ENCODE results near the gene PCF11. TPM values are rescaled to one million over a fixed set of nuclear protein-coding genes. Genes with fewer than 3 reads are reported as not detected.
A peak's percentile ranks its signal among the peaks of the same experiment; 100 is the strongest.

PCF11 gene
- total and polyA plus RNA-seq, 2 of the 13 experiments (the other 11 are each of a cell fraction or from before 2014, with no cell fraction given) = 40.3 to 47.7 TPM

DNA sequence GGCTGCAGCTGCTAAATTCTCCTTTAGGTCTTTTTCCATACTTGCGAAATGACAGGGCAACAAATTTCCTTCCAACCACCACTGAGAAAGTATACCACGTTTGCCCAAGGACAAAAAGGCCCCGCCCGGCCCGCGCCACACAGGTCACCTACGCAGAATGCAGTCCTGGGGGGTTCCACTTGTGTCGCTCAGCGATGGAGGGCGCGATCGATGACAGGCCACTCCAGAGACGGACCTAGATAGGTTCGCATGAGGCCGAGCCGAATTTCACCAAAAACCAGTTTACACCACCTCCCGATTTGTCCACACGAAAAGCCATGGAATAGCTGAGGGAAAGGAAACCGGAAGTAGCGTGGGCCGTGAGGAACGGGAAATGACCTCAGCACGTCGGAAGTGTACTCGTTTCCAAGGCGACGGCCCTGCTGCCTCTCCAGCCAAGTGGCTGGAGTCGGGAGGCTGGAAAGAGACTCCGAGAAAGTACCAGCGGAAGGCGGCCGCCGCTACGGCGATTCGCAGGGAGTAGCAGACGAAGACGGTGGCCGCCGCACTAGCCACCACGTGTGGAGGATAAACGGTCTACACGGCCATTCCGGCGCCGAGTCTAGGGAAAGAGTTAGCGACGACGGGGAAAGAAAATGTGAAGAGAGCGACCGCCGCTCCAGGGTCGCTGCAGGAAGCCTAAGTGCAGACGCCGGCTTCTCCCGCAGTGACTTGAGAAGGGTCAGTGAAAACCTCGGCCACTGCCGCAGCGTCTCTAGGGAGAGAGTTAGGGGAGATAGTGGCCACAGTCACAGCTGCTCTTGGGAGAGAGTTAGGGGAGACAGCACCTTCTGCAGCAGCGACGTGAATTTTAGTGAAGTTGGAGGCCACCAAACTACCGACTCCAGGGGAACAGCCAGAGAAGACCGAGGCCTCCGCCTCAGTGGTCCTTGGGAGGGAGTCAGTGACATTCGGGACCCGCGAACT lies 36.7 kb downstream of the PCF11 start, which contains the start of gene ANKRD42 (continued):
- TF ChIP-seq ATF1 (CRISPR knock-in tag; IDR thresholded peaks at IDR 0.05) (peak; percentile 91), ZNF776 (CRISPR knock-in tag; IDR thresholded peaks at IDR 0.05) (no peak), RCOR2 (CRISPR knock-in tag; IDR thresholded peaks at IDR 0.05) (no peak), CHD4 (IDR thresholded peaks at IDR 0.05; ENCODE audit: borderline replicate concordance, low read length) (no peak), ZSCAN29 (CRISPR knock-in tag; conservative IDR thresholded peaks at IDR 0.05) (no peak; the same call in 1 of the 2 replicates), ZNF607 (CRISPR knock-in tag; IDR thresholded peaks at IDR 0.05; ENCODE audit: borderline replicate concordance) (no peak; the same call in 1 of the 2 replicates), ZNF143 (CRISPR knock-in tag; IDR thresholded peaks at IDR 0.05) (no peak), ATF7-NPFF (CRISPR knock-in tag; IDR thresholded peaks at IDR 0.05; ENCODE audit: low read depth) (peak; percentile 24; the same call in 1 of the 2 replicates), CREM (IDR thresholded peaks at IDR 0.05) (peak; percentile 96), CREM (CRISPR knock-in tag; IDR thresholded peaks at IDR 0.05) (no peak), HHEX (CRISPR knock-in tag; IDR thresholded peaks at IDR 0.05) (no peak), ZNF496 (CRISPR knock-in tag; IDR thresholded peaks at IDR 0.05; ENCODE audit: insufficient replicate concordance) (no peak), MIER3 (CRISPR knock-in tag; IDR thresholded peaks at IDR 0.05; ENCODE audit: borderline replicate concordance) (no peak)
- TF ChIP-seq, protein P1, sequence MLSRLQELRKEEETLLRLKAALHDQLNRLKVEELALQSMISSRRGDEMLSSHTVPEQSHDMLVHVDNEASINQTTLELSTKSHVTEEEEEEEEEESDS (CRISPR knock-in tag; IDR thresholded peaks at IDR 0.05; ENCODE audit: borderline replicate concordance) = no peak
- TF ChIP-seq, protein P2, sequence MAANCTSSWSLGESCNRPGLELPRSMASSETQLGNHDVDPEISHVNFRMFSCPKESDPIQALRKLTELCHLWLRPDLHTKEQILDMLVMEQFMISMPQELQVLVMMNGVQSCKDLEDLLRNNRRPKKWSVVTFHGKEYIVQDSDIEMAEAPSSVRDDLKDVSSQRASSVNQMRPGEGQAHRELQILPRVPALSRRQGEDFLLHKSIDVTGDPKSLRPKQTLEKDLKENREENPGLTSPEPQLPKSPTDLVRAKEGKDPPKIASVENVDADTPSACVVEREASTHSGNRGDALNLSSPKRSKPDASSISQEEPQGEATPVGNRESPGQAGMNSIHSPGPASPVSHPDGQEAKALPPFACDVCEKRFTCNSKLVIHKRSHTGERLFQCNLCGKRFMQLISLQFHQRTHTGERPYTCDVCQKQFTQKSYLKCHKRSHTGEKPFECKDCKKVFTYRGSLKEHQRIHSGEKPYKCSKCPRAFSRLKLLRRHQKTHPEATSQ (CRISPR knock-in tag; IDR thresholded peaks at IDR 0.05; ENCODE audit: borderline replicate concordance) = no peak
- TF ChIP-seq, protein P3, sequence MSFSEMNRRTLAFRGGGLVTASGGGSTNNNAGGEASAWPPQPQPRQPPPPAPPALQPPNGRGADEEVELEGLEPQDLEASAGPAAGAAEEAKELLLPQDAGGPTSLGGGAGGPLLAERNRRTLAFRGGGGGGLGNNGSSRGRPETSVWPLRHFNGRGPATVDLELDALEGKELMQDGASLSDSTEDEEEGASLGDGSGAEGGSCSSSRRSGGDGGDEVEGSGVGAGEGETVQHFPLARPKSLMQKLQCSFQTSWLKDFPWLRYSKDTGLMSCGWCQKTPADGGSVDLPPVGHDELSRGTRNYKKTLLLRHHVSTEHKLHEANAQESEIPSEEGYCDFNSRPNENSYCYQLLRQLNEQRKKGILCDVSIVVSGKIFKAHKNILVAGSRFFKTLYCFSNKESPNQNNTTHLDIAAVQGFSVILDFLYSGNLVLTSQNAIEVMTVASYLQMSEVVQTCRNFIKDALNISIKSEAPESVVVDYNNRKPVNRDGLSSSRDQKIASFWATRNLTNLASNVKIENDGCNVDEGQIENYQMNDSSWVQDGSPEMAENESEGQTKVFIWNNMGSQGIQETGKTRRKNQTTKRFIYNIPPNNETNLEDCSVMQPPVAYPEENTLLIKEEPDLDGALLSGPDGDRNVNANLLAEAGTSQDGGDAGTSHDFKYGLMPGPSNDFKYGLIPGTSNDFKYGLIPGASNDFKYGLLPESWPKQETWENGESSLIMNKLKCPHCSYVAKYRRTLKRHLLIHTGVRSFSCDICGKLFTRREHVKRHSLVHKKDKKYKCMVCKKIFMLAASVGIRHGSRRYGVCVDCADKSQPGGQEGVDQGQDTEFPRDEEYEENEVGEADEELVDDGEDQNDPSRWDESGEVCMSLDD (CRISPR knock-in tag; IDR thresholded peaks at IDR 0.05; ENCODE audit: borderline replicate concordance) = no peak
